OCI-LY1 (cell line): ENCODE results near the gene B9D2.
A peak's percentile ranks its signal among the peaks of the same experiment; 100 is the strongest.

Experiments
- H2AFZ ChIP-seq: fragments of 200-600 bp; sonication (generic), shearing (Covaris generic); 2 replicates; pipeline ENCODE4 v1.6.0; 2014; ENCODE audit warnings: antibody characterized with exemption, mild to moderate bottlenecking, low read length
- H3F3A ChIP-seq: fragments of 200-600 bp; sonication (generic), shearing (Covaris generic); 2 replicates; pipeline ENCODE4 v1.6.0; 2014; ENCODE audit warnings: mild to moderate bottlenecking, antibody characterized with exemption, low read length, moderate library complexity; ENCODE audit not compliant: insufficient read depth
- H3K27ac ChIP-seq: fragments of 200-600 bp; sonication (generic); 2 replicates; pipeline ENCODE4 v1.5.1; 2014; ENCODE audit warnings: low read length, mixed run types, mild to moderate bottlenecking, low read depth; ENCODE audit not compliant: poor library complexity, severe bottlenecking
- H3K27me3 ChIP-seq: fragments of 200-600 bp; sonication (generic); 2 replicates; pipeline ENCODE4 v1.6.0; 2014; ENCODE audit warnings: antibody characterized with exemption, mild to moderate bottlenecking, low read length, moderate library complexity; ENCODE audit not compliant: insufficient read depth
- H3K36me3 ChIP-seq: fragments of 200-600 bp; sonication (generic); 2 replicates; pipeline ENCODE4 v1.6.1; 2014; ENCODE audit warnings: mild to moderate bottlenecking, antibody characterized with exemption, low read length, moderate library complexity, mixed read lengths; ENCODE audit not compliant: insufficient read depth
- H3K4me1 ChIP-seq: fragments of 200-600 bp; sonication (generic); 2 replicates; pipeline ENCODE4 v1.5.1; 2014; ENCODE audit warnings: mild to moderate bottlenecking, low read length, moderate library complexity; ENCODE audit not compliant: insufficient read depth, severe bottlenecking
- H3K4me2 ChIP-seq: fragments of 200-600 bp; sonication (generic), shearing (Covaris generic); 2 replicates; pipeline ENCODE4 v1.6.1; 2014; ENCODE audit warnings: low read length
- H3K4me3 ChIP-seq: fragments of 200-600 bp; sonication (generic); 2 replicates; pipeline ENCODE4 v1.5.1; 2014; ENCODE audit warnings: low read length, low read depth, mild to moderate bottlenecking, mixed read lengths; ENCODE audit not compliant: poor library complexity, severe bottlenecking
- H3K79me2 ChIP-seq: fragments of 200-600 bp; shearing (Covaris generic); 2 replicates; pipeline ENCODE4 v1.6.1; 2016; ENCODE audit warnings: mixed run types, low read length, mixed read lengths; ENCODE audit not compliant: insufficient read depth
- H3K9ac ChIP-seq: fragments of 200-600 bp; sonication (generic), shearing (Covaris generic); 2 replicates; pipeline ENCODE4 v1.6.1; 2014; ENCODE audit warnings: mild to moderate bottlenecking, low read length, mixed read lengths
- H3K9me2 ChIP-seq: fragments of 200-600 bp; sonication (generic), shearing (Covaris generic); 2 replicates; pipeline ENCODE4 v1.6.1; 2014; ENCODE audit warnings: low read depth, mild to moderate bottlenecking, low read length, mixed read lengths
- H3K9me3 ChIP-seq: fragments of 200-600 bp; shearing (Covaris generic); 2 replicates; pipeline ENCODE4 v1.6.1; 2014; ENCODE audit warnings: low read length, mixed read lengths
- H4K20me1 ChIP-seq: fragments of 200-600 bp; sonication (generic), shearing (Covaris generic); 2 replicates; pipeline ENCODE4 v1.6.0; 2016; ENCODE audit warnings: mild to moderate bottlenecking, low read length; ENCODE audit not compliant: insufficient read depth
- EZH2 ChIP-seq: fragments of 200-600 bp; sonication (generic), shearing (Covaris generic); IDR thresholded peaks from 2 replicates; pipeline ENCODE4 v1.8.0; 2017; ENCODE audit warnings: borderline replicate concordance, mixed run types, mild to moderate bottlenecking, antibody characterized with exemption, low read length, moderate library complexity, mixed read lengths
- TF ChIP-seq, protein P1 (sequence below): fragments of 200-600 bp; sonication (generic), shearing (Covaris generic); IDR thresholded peaks from 2 replicates; pipeline ENCODE4 v1.5.1; 2017; ENCODE audit warnings: mild to moderate bottlenecking, antibody characterized with exemption, low read length, moderate library complexity, mixed read lengths

Gene B9D2

DNA sequence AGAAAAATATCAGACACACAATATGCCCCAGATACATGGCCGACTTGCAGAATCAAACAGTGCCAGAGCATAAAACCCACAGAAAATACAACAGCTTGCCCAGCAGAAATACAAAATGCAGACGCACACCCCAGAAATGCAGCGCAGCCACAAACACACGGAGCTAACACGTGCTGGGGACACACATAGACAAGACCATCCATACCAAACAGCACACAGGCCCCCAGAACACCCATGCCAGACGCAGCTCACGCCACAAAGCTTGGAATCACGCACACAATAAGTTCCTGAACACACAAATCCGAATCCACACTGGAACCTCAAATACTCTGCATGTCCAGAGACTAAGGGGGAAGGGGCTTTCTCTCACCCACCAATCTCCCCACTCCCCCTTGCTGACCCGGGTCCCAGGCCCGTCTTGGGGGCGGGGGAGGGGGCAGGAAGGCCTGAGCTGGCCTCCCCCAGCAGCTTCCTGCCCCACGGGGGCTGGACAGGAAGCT lies 36.8 kb downstream of the B9D2 start:
- Histone ChIP-seq H3K36me3 (peaks cover 37% of the 10 kb centered on the region), H3K27me3 (no peaks in the 10 kb centered on the region), H3K9ac (peak overlapping the region; percentile 71), H3K79me2 (no peaks in the 10 kb centered on the region), H2AFZ (no peak overlapping the region), H3K9me3 (no peaks in the 10 kb centered on the region), H3K4me2 (peak overlapping the region; percentile 75), H3K9me2 (no peaks in the 10 kb centered on the region), H3K4me3 (peak overlapping the region; percentile 56), H3K4me1 (peaks cover 37% of the 10 kb centered on the region), H4K20me1 (no peaks in the 10 kb centered on the region), H3F3A (0 out of 2 replicates have a peak, but pooled peaks cover 4% of the 10 kb centered on the region), H3K27ac (peak overlapping the region; percentile 85)
- TF ChIP-seq, protein P1, sequence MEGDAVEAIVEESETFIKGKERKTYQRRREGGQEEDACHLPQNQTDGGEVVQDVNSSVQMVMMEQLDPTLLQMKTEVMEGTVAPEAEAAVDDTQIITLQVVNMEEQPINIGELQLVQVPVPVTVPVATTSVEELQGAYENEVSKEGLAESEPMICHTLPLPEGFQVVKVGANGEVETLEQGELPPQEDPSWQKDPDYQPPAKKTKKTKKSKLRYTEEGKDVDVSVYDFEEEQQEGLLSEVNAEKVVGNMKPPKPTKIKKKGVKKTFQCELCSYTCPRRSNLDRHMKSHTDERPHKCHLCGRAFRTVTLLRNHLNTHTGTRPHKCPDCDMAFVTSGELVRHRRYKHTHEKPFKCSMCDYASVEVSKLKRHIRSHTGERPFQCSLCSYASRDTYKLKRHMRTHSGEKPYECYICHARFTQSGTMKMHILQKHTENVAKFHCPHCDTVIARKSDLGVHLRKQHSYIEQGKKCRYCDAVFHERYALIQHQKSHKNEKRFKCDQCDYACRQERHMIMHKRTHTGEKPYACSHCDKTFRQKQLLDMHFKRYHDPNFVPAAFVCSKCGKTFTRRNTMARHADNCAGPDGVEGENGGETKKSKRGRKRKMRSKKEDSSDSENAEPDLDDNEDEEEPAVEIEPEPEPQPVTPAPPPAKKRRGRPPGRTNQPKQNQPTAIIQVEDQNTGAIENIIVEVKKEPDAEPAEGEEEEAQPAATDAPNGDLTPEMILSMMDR = no peak
- no peak for TF ChIP-seq EZH2

DNA sequence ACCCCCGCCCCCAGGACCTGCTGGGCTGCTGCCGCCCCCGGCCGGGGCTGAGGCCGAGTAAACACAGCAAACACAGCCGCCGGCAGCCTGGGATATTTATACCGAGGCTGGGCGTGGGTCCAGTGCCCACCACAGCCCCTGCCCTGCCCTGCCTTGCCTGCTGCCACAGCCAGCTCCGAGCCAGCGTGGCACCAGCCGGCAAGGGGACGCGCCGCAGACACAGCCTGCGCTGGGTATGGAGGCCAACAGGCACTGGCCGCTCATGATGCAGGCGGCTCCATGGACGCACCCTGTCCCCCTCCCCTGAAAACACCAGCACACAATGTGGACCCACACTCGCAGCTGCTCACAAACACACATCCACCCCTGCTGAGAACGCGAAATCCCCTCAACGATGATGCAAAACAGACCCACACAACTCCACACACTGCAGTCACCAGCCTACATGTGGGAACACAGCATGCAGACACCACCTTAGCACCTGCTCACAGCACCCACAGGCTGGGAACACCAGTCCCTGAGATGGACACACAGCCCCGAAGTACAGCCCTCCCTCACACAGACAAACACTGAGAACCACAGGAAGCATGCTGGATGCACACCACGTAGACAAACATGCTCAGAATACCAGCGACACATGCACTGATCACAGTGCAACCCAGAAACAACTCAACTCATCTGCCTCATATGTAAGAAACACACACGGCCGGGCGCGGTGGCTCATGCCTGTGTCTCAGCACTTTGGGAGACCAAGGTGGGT lies 37.8 kb downstream of the B9D2 start:
- Histone ChIP-seq H3K4me1 (peaks cover 37% of the 10 kb centered on the region), H3F3A (0 out of 2 replicates have a peak, but pooled peaks cover 4% of the 10 kb centered on the region), H3K27ac (peak overlapping the region; percentile 85)

DNA sequence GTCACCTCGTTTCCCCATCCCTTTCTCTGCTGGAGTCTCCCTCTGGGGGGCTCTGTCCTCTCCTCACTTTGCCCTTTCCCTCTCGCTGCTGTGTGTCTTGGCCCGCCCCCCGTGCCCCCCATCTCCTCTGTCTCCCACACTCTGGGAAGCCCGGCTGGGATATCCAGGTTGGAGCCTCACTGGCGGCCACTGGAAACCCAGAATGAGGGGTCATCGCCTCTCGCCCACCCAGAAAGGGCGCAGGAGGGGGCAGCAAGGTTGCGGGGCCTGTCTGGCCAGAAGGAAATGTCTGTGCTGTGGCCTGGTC lies 38.4 kb downstream of the B9D2 start:
- Histone ChIP-seq H3K4me1 (peaks cover 37% of the 10 kb centered on the region), H3K4me2 (peak overlapping the region; percentile 75; the same call in 1 of the 2 replicates), H2AFZ (no peak overlapping the region), H4K20me1 (no peaks in the 10 kb centered on the region), H3K27me3 (no peaks in the 10 kb centered on the region), H3K9me3 (no peaks in the 10 kb centered on the region), H3K9me2 (no peaks in the 10 kb centered on the region), H3K9ac (peak overlapping the region; percentile 71; the same call in 1 of the 2 replicates), H3K79me2 (no peaks in the 10 kb centered on the region), H3K27ac (peak overlapping the region; percentile 85), H3K36me3 (peaks cover 37% of the 10 kb centered on the region; the same call in 1 of the 2 replicates), H3F3A (0 out of 2 replicates have a peak, but pooled peaks cover 4% of the 10 kb centered on the region), H3K4me3 (no peak overlapping the region)
- TF ChIP-seq, protein P1 = no peak
- no peak for TF ChIP-seq EZH2

More for the DNA sequence above, 37.8 kb downstream of the B9D2 start:
- Histone ChIP-seq H3K4me2 (peak overlapping the region; percentile 75), H3K9me3 (no peaks in the 10 kb centered on the region), H3K9me2 (no peaks in the 10 kb centered on the region), H3K9ac (peak overlapping the region; percentile 71; the same call in 1 of the 2 replicates), H3K36me3 (peaks cover 35% of the 10 kb centered on the region), H3K27me3 (no peaks in the 10 kb centered on the region), H4K20me1 (no peaks in the 10 kb centered on the region), H2AFZ (no peak overlapping the region), H3K4me3 (peak overlapping the region; percentile 56), H3K79me2 (no peaks in the 10 kb centered on the region)
- TF ChIP-seq, protein P1 = no peak
- no peak for TF ChIP-seq EZH2
